Measurements from ENCODE around the gene IGHMBP2. TPM values are rescaled to one million over a fixed set of nuclear protein-coding genes. Genes with fewer than 3 reads are reported as not detected.
A peak's percentile ranks its signal among the peaks of the same experiment; 100 is the strongest.
"Not testable (repeated sequence)": the region's sequence is repeated elsewhere in the genome, so short reads cannot be mapped to it uniquely, and the experiment has no call there.

The IGHMBP2 gene
- total RNA-seq, 1 donor from 2014 or later, result 30.8 TPM

DNA sequence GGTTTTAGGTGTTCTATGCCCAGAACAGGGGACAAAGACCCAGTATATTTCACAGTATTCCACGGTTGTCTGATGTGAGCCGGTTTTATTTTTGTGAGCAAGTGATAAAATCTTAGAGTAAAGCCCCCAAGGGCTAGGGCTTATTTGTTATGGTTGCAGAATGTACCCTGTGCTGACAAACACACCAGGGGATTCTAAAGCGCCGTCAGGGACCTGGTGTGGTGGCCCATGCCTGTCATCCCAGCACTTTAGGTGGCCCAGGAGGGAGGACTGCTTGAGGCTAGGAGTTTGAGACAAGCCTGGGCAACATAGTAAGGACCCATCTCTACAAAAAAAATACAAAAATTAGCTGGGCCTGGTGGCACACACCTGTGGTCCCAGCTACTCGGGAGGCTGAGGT is 22.8 kb upstream of the IGHMBP2 start:
- TF ChIP-seq CTCF (IDR thresholded peaks at IDR 0.05; ENCODE audit: partially characterized antibody, unreplicated experiment), result no peak
- DNase-seq, result no peak
- H3K4me1 Mint-ChIP-seq (ENCODE audit: low read depth, unreplicated experiment), result no peaks in the 10 kb centered on the region
- no peak overlapping the region for H3K4me3 Mint-ChIP-seq (ENCODE audit: unreplicated experiment)
- H3K27ac Mint-ChIP-seq (ENCODE audit: unreplicated experiment), result no peak overlapping the region
- peaks cover 7% of the 10 kb centered on the region for H3K9me3 Mint-ChIP-seq (ENCODE audit: unreplicated experiment)
- peaks cover 1% of the 10 kb centered on the region for H3K27me3 Mint-ChIP-seq (ENCODE audit: unreplicated experiment)
- peaks cover 3% of the 10 kb centered on the region for H3K36me3 Mint-ChIP-seq (ENCODE audit: unreplicated experiment)

DNA sequence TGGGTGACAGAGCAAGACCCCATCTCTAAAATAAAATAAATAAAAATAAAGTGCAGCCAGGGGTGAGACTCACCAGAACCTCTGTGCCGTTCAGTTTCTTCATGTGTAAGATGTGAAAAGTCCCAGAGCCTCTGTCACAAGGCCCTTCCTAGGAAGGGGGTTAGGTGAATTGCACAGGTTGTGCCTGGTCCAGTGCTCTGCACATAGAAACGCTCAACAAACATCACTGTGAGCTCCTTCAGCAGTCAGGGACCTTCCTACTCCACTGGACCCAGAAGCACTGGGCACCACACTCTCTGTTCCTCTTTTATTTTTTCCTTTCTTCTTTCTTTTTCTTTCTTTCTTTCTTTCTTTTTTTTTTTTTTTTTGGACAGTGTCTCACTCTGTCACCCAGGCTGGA is 22.4 kb upstream of the IGHMBP2 start:
- Mint-ChIP-seq H3K4me1 (ENCODE audit: low read depth, unreplicated experiment) (no peaks in the 10 kb centered on the region), H3K4me3 (ENCODE audit: unreplicated experiment) (no peak overlapping the region), H3K27me3 (ENCODE audit: unreplicated experiment) (peaks cover 1% of the 10 kb centered on the region), H3K9me3 (ENCODE audit: unreplicated experiment) (peaks cover 7% of the 10 kb centered on the region), H3K36me3 (ENCODE audit: unreplicated experiment) (peaks cover 3% of the 10 kb centered on the region), H3K27ac (ENCODE audit: unreplicated experiment) (no peak overlapping the region)
- TF ChIP-seq CTCF (IDR thresholded peaks at IDR 0.05; ENCODE audit: partially characterized antibody, unreplicated experiment), result no peak
- no peak for DNase-seq

DNA sequence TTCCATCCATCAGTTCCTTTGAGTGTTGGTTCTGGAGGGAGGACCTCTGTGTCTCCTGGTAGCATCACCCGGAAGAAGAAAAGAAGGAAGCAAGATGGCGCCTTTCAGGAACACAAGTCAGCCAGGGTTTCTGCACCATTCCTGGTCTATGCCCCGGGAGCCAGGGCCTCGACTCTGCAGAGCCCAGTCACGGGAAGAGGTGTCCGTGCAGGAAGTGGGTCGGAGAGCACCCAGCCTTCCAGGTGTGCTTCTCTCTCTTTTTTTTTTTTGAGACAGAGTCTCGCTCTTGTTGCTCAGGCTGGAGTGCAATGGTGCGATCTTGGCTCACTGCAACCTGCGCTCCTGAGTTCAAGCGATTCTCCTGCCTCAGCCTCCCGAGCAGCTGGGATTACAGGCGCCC is 21.3 kb upstream of the IGHMBP2 start:
- Mint-ChIP-seq H3K27me3 (ENCODE audit: unreplicated experiment) (peaks cover 1% of the 10 kb centered on the region), H3K9me3 (ENCODE audit: unreplicated experiment) (peaks cover 7% of the 10 kb centered on the region), H3K4me1 (ENCODE audit: low read depth, unreplicated experiment) (no peaks in the 10 kb centered on the region), H3K4me3 (ENCODE audit: unreplicated experiment) (no peak overlapping the region), H3K36me3 (ENCODE audit: unreplicated experiment) (peaks cover 3% of the 10 kb centered on the region), H3K27ac (ENCODE audit: unreplicated experiment) (no peak overlapping the region)
- no peak for TF ChIP-seq CTCF (IDR thresholded peaks at IDR 0.05; ENCODE audit: partially characterized antibody, unreplicated experiment)
- no peak for DNase-seq

DNA sequence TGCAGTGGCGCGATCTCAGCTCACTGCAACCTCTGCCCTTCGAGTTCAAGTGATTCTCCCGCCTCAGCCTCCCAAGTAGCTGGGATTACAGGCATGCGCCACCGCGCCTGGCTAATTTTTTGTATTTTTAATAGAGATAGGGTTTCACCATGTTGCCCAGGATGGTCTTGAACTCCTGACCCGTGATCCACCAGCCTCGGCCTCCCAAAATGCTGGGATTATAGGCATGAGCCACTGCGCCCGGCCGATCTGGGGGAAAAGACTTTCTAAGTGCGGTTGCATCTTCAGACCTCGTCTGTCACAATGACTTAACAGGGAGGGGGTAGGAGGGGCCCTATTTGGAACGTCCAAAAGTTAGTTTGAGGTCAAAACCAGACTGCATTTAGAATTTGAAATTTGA is 18.9 kb upstream of the IGHMBP2 start:
- not testable (repeated sequence) for H3K4me3 Mint-ChIP-seq (ENCODE audit: unreplicated experiment); H3K27ac Mint-ChIP-seq (ENCODE audit: unreplicated experiment); H3K9me3 Mint-ChIP-seq (ENCODE audit: unreplicated experiment); H3K4me1 Mint-ChIP-seq (ENCODE audit: low read depth, unreplicated experiment); DNase-seq; H3K36me3 Mint-ChIP-seq (ENCODE audit: unreplicated experiment); H3K27me3 Mint-ChIP-seq (ENCODE audit: unreplicated experiment)

- Mint-ChIP-seq H3K9me3 (ENCODE audit: unreplicated experiment) (peaks cover 1% of the 10 kb centered on the region), H3K4me1 (ENCODE audit: low read depth, unreplicated experiment) (no peaks in the 10 kb centered on the region), H3K36me3 (ENCODE audit: unreplicated experiment) (no peaks in the 10 kb centered on the region), H3K27ac (ENCODE audit: unreplicated experiment) (peak overlapping the region; percentile 24), H3K4me3 (ENCODE audit: unreplicated experiment) (no peak overlapping the region), H3K27me3 (ENCODE audit: unreplicated experiment) (peaks cover 4% of the 10 kb centered on the region)
- peak; percentile 59 for DNase-seq
- peak; percentile 38 for TF ChIP-seq CTCF (IDR thresholded peaks at IDR 0.05; ENCODE audit: partially characterized antibody, unreplicated experiment)
These were observed 13.7 kb upstream of the IGHMBP2 start for GRCh38 chr11:68889948-68890446.
